ENCODE data around the gene RCBTB2.
A peak's percentile ranks its signal among the peaks of the same experiment; 100 is the strongest.

- TF ChIP-seq CTCF (IDR thresholded peaks at IDR 0.05) (peak; percentile 49 to 73 (median 62)), POLR2A (IDR thresholded peaks at IDR 0.05) (no peak), POLR2AphosphoS5 (IDR thresholded peaks at IDR 0.05) (no peak)
These were observed 47.4 kb upstream of the RCBTB2 start for GRCh38 chr13:48580185-48580803.
